Liver (tissue), 9 donors: ENCODE measurements around the gene NFRKB. TPM values are rescaled to one million over a fixed set of nuclear protein-coding genes. Genes with fewer than 3 reads are reported as not detected.
"Not testable (repeated sequence)": the region's sequence is repeated elsewhere in the genome, so short reads cannot be mapped to it uniquely, and the experiment has no call there.

Source experiments
- DNase-seq: peaks from one replicate; pipeline ENCODE4 v3.0.0-alpha.2; 2017; ENCODE audit warnings: low spot score
- H3K27ac ChIP-seq, 2 donors: one replicate each; pipeline ENCODE4 v1.7.0; 2013; ENCODE audit warnings: inconsistent platforms in 2 of 2, low read length in 2 of 2, control low read depth in 1 of 2, low read depth in 1 of 2, mild to moderate bottlenecking in 1 of 2
- H3K27me3 ChIP-seq, 4 donors: one replicate each; pipeline versions ENCODE4 v1.6.1 to v1.7.0; 2013; ENCODE audit warnings: low read length in 3 of 4, inconsistent platforms in 1 of 4, mild to moderate bottlenecking in 1 of 4, moderate library complexity in 1 of 4; ENCODE audit not compliant: control insufficient read depth in 4 of 4, insufficient read depth in 4 of 4
- H3K36me3 ChIP-seq, 4 donors: one replicate each; pipeline versions ENCODE4 v1.6.1 to v1.7.0; 2013; ENCODE audit warnings: low read length in 3 of 4, mild to moderate bottlenecking in 3 of 4, low read depth in 1 of 4, moderate library complexity in 1 of 4; ENCODE audit not compliant: control insufficient read depth in 4 of 4, insufficient read depth in 3 of 4
- H3K4me1 ChIP-seq, 4 donors: one replicate each; pipeline versions ENCODE4 v1.6.1 to v1.7.0; 2013; ENCODE audit warnings: low read length in 3 of 4, mild to moderate bottlenecking in 3 of 4, moderate library complexity in 1 of 4; ENCODE audit not compliant: control insufficient read depth in 4 of 4, insufficient read depth in 4 of 4
- H3K4me3 ChIP-seq, 3 donors: one replicate each; pipeline versions ENCODE4 v1.6.1 to v1.7.0; 2013; ENCODE audit warnings: low read length in 3 of 3, control low read depth in 1 of 3, low read depth in 1 of 3, mild to moderate bottlenecking in 1 of 3
- H3K9ac ChIP-seq, 2 donors: one replicate each; pipeline ENCODE4 v1.7.0; 2013; ENCODE audit warnings: low read length in 2 of 2, mild to moderate bottlenecking in 2 of 2, moderate library complexity in 2 of 2, control low read depth in 1 of 2, low read depth in 1 of 2
- H3K9me3 ChIP-seq, 4 donors: one replicate each; pipeline versions ENCODE4 v1.6.1 to v1.7.0; 2013; ENCODE audit warnings: low read length in 3 of 4; ENCODE audit not compliant: control insufficient read depth in 4 of 4
- ATF3 ChIP-seq: IDR thresholded peaks from 2 replicates; pipeline ENCODE4 v1.6.1; 2016; ENCODE audit warnings: antibody characterized with exemption
- CTCF ChIP-seq: fragments of 150-350 bp; IDR thresholded peaks from 2 replicates; pipeline ENCODE4 v1.5.1; 2017; ENCODE audit warnings: improper control_type of control experiment, low read depth, low read length; ENCODE audit not compliant: missing input control
- EGR1 ChIP-seq, 2 donors: IDR thresholded peaks; 2 replicates each; pipeline ENCODE4 v1.6.1; 2016 to 2018; ENCODE audit warnings: antibody characterized with exemption in 2 of 2, low read depth in 2 of 2
- FOXA1 ChIP-seq: IDR thresholded peaks from 2 replicates; pipeline ENCODE4 v1.6.1; 2016; ENCODE audit warnings: antibody characterized with exemption
- FOXA2 ChIP-seq: IDR thresholded peaks from 2 replicates; pipeline ENCODE4 v1.6.1; 2016; ENCODE audit warnings: antibody characterized with exemption
- GABPA ChIP-seq, 2 donors: IDR thresholded peaks in 1 of 2; conservative IDR thresholded peaks in 1 of 2; 2 replicates each; pipeline ENCODE4 v1.6.1; 2016; ENCODE audit warnings: antibody characterized with exemption in 2 of 2, mild to moderate bottlenecking in 1 of 2, moderate library complexity in 1 of 2
- HNF4G ChIP-seq: IDR thresholded peaks from 2 replicates; pipeline ENCODE4 v1.6.1; 2016; ENCODE audit warnings: antibody characterized with exemption
- JUND ChIP-seq, 2 donors: IDR thresholded peaks; 2 replicates each; pipeline ENCODE4 v1.6.1; 2016; ENCODE audit warnings: antibody characterized with exemption in 2 of 2
- MAX ChIP-seq: IDR thresholded peaks from 2 replicates; pipeline ENCODE4 v1.6.1; 2016; ENCODE audit warnings: antibody characterized with exemption
- NR2F2 ChIP-seq: IDR thresholded peaks from 2 replicates; pipeline ENCODE4 v1.6.1; 2016; ENCODE audit warnings: antibody characterized with exemption
- RAD21 ChIP-seq, 2 donors: IDR thresholded peaks; 2 replicates each; pipeline ENCODE4 v1.6.1; 2016; ENCODE audit warnings: antibody characterized with exemption in 2 of 2, mild to moderate bottlenecking in 2 of 2
- REST ChIP-seq: IDR thresholded peaks from 2 replicates; pipeline ENCODE4 v1.6.1; 2016; ENCODE audit warnings: antibody characterized with exemption, mild to moderate bottlenecking
- RXRA ChIP-seq, 2 donors: IDR thresholded peaks; 2 replicates each; pipeline ENCODE4 v1.6.1; 2017 to 2018; ENCODE audit warnings: antibody characterized with exemption in 2 of 2, mild to moderate bottlenecking in 1 of 2
- SP1 ChIP-seq: IDR thresholded peaks from 2 replicates; pipeline ENCODE4 v1.6.1; 2018; ENCODE audit warnings: antibody characterized with exemption, mild to moderate bottlenecking
- YY1 ChIP-seq: IDR thresholded peaks from 2 replicates; pipeline ENCODE4 v1.6.1; 2016; ENCODE audit warnings: antibody characterized with exemption, mild to moderate bottlenecking
- ZBTB33 ChIP-seq: IDR thresholded peaks from 2 replicates; pipeline ENCODE4 v1.6.1; 2016; ENCODE audit warnings: antibody characterized with exemption
- WGBS: extraction: QIAGEN DNeasy Blood & Tissue Kit; methylation state at CpG from one replicate; pipeline ENCODE4 v1.1.7; 2013; 5-methylcytosine and 5-hydroxymethylcytosine counted together
- polyA plus RNA-seq, 2 donors: library from polyadenylated mRNA; stranded (reverse) in 1 of 2; unstranded in 1 of 2; fragments of 200-250 nt in 1 of 2; fragments of >200 nt in 1 of 2; fragmentation: Nextera tagmentation in 1 of 2; extraction: Ambion mirVana in 1 of 2; gene quantifications; one replicate each; pipeline versions ENCODE4 v1.2.1 to v1.2.3, GENCODE V29; 2013 to 2015
- total RNA-seq, 2 donors: library from RNA; depleted of rRNA; stranded (reverse); fragments of >200 nt; gene quantifications; one replicate each; pipeline ENCODE4 v1.2.3, GENCODE V29; 2014
- donor health status: healthy.
- donor health status: healthy.
- donor health status: healthy.
- donor health status: healthy.
- donor health status: healthy.

Gene NFRKB
- total and polyA plus RNA-seq, 4 donors = 5.2 to 20.1 (median 8.9) TPM

- no peaks in the 10 kb centered on the region for H3K9me3 ChIP-seq
- no peak overlapping the region for H3K4me3 ChIP-seq
- H3K36me3 ChIP-seq = no peaks in the 10 kb centered on the region
- DNase-seq = no peak
- no peak overlapping the region for H3K9ac ChIP-seq
- H3K27ac ChIP-seq = no peak overlapping the region
- TF ChIP-seq FOXA1 (no peak), SP1 (no peak), EGR1 (IDR thresholded peaks at IDR 0.05; ENCODE audit: low read depth in 2 of 2) (no peak), YY1 (no peak), CTCF (no peak), ATF3 (no peak), NR2F2 (no peak), RAD21 (IDR thresholded peaks at IDR 0.05) (no peak), REST (no peak), JUND (IDR thresholded peaks at IDR 0.05) (no peak), FOXA2 (no peak), GABPA (IDR thresholded peaks at IDR 0.05 in 1 of 2, conservative IDR thresholded peaks at IDR 0.05 in 1 of 2) (no peak), ZBTB33 (no peak), HNF4G (no peak), RXRA (IDR thresholded peaks at IDR 0.05) (no peak), MAX (no peak)
- H3K27me3 ChIP-seq = no peaks in the 10 kb centered on the region
- H3K4me1 ChIP-seq = peaks cover 0 to 17% (median 9%) of the 10 kb centered on the region in 4 donors
- 95% methylated on average over 15 of the region's 15 CpGs for WGBS
Observed at GRCh38 chr11:129849447-129850130, 45.8 kb downstream of the NFRKB start.

GRCh38 chr11:129847361-129847760 lies 48.0 kb downstream of the NFRKB start:
- not testable (repeated sequence) for H3K27me3 ChIP-seq, H3K36me3 ChIP-seq, H3K9ac ChIP-seq, DNase-seq, H3K27ac ChIP-seq, H3K4me3 ChIP-seq, H3K9me3 ChIP-seq, H3K4me1 ChIP-seq
- 22% methylated on average over 1 of the region's 3 CpGs for WGBS
